ENCODE results near the gene ZNF750.

GRCh38 chr17:82851381-82851780 is 11.6 kb upstream of the ZNF750 start:
- TF ChIP-seq POLR2AphosphoS5 (IDR thresholded peaks at IDR 0.05) (no peak), POLR2A (IDR thresholded peaks at IDR 0.05) (no peak), CTCF (IDR thresholded peaks at IDR 0.05) (no peak)
